GM12878 (cell line): ENCODE data around the gene TPRN. TPM values are rescaled to one million over a fixed set of nuclear protein-coding genes. Genes with fewer than 3 reads are reported as not detected.

Experiments used
- BCL11A ChIP-seq: IDR thresholded peaks from 2 replicates; pipeline ENCODE4 v1.6.1; 2011; ENCODE audit warnings: low read depth, low read length
- CHD4 ChIP-seq: fragments of 200-600 bp; sonication (generic); IDR thresholded peaks from 2 replicates; pipeline ENCODE4 v1.6.1; 2016; ENCODE audit warnings: mild to moderate bottlenecking
- ETV6 ChIP-seq, 2 experiments: fragments of 450-650 bp in 1 of 2; IDR thresholded peaks in 1 of 2; conservative IDR thresholded peaks in 1 of 2; 2 replicates each; pipeline ENCODE4 v1.6.1; 2014; ENCODE audit warnings: antibody characterized with exemption in 1 of 2, borderline replicate concordance in 1 of 2, low read depth in 1 of 2, mild to moderate bottlenecking in 1 of 2, moderate library complexity in 1 of 2
- FOS ChIP-seq: IDR thresholded peaks from 3 replicates; pipeline ENCODE4 v1.6.1; 2011; ENCODE audit warnings: borderline replicate concordance; ENCODE audit not compliant: insufficient read length; ENCODE audit errors: extremely low read depth
- HDAC2 ChIP-seq: fragments of 200-600 bp; sonication (generic); IDR thresholded peaks from 2 replicates; pipeline ENCODE4 v1.6.1; 2017
- IKZF1 ChIP-seq: fragments of 450-650 bp; conservative IDR thresholded peaks from 2 replicates; pipeline ENCODE4 v1.6.1; 2017; ENCODE audit warnings: antibody characterized with exemption, mild to moderate bottlenecking
- IKZF2 ChIP-seq, 2 experiments: fragments of 450-650 bp; IDR thresholded peaks; 2 replicates each; pipeline ENCODE4 v1.6.1; 2017; ENCODE audit warnings: mild to moderate bottlenecking in 2 of 2, moderate library complexity in 2 of 2
- KLF5 ChIP-seq: fragments of 450-650 bp; IDR thresholded peaks from 2 replicates; pipeline ENCODE4 v1.6.1; 2014; ENCODE audit warnings: mild to moderate bottlenecking; ENCODE audit not compliant: partially characterized antibody
- MYC ChIP-seq: IDR thresholded peaks from 2 replicates; pipeline ENCODE4 v1.6.1; 2011; ENCODE audit warnings: mild to moderate bottlenecking, low read length, moderate library complexity, inconsistent platforms; ENCODE audit not compliant: insufficient read depth, insufficient replicate concordance, insufficient read length, severe bottlenecking
- NFYA ChIP-seq: IDR thresholded peaks from 2 replicates; pipeline ENCODE4 v1.6.1; 2011; ENCODE audit warnings: low read depth, mild to moderate bottlenecking, low read length, improper control_type of control experiment, borderline replicate concordance
- POLR2AphosphoS5 ChIP-seq: IDR thresholded peaks from 2 replicates; pipeline ENCODE4 v1.6.1; 2011; ENCODE audit warnings: mild to moderate bottlenecking, low read length, inconsistent platforms
- POU2F2 ChIP-seq: IDR thresholded peaks from 3 replicates; pipeline ENCODE4 v1.6.1; 2011; ENCODE audit warnings: low read depth, mild to moderate bottlenecking, low read length, borderline replicate concordance
- RUNX3 ChIP-seq: IDR thresholded peaks from 2 replicates; pipeline ENCODE4 v1.6.1; 2012; ENCODE audit warnings: low read length, inconsistent platforms
- SMAD1 ChIP-seq: fragments of 450-650 bp; IDR thresholded peaks from 2 replicates; pipeline ENCODE4 v1.6.1; 2018; ENCODE audit warnings: mild to moderate bottlenecking, low read depth; ENCODE audit not compliant: partially characterized antibody
- SUPT20H ChIP-seq: IDR thresholded peaks from 2 replicates; pipeline ENCODE4 v1.6.1; 2011; ENCODE audit warnings: low read depth, mild to moderate bottlenecking, low read length, moderate library complexity, borderline replicate concordance; ENCODE audit not compliant: control insufficient read depth
- TCF3 ChIP-seq: IDR thresholded peaks from 2 replicates; pipeline ENCODE4 v1.6.1; 2012; ENCODE audit warnings: low read depth, mild to moderate bottlenecking, low read length, borderline replicate concordance; ENCODE audit not compliant: insufficient read depth
- polyA plus RNA-seq, 11 experiments: library from polyadenylated mRNA; depleted of rRNA in 4 of 11; unstranded in 6 of 11; stranded (reverse) in 5 of 11; fragments of >200 nt; fragmentation: Nextera tagmentation in 4 of 11; fragmentation: Illumina TruSeq in 1 of 11; extraction: Ambion mirVana in 4 of 11; extraction: Trizol in 1 of 11; gene quantifications; 1 replicate in 1 of 11; 2 replicates in 10 of 11; pipeline versions ENCODE4 v1.2.1 to v1.2.3, GENCODE V29; 2011 to 2016; ENCODE audit warnings: inconsistent platforms in 2 of 11, missing spikeins in 2 of 11, low read depth in 1 of 11
- total RNA-seq, 4 experiments: library from RNA; depleted of rRNA in 3 of 4; stranded (reverse); fragments of >200 nt in 3 of 4; fragmentation: Illumina TruSeq in 1 of 4; extraction: Trizol in 1 of 4; gene quantifications; 2 replicates each; pipeline versions ENCODE4 v1.2.1 to v1.2.3, GENCODE V29; 2013 to 2021
- TF ChIP-seq, protein P1 (sequence below): IDR thresholded peaks from 2 replicates; pipeline ENCODE4 v1.6.1; 2011; ENCODE audit warnings: low read depth, mild to moderate bottlenecking, low read length, moderate library complexity, borderline replicate concordance; ENCODE audit errors: extremely low read depth
- TF ChIP-seq, protein P2 (sequence below): fragments of 450-650 bp; IDR thresholded peaks from 2 replicates; pipeline ENCODE4 v1.6.1; 2017; ENCODE audit warnings: mild to moderate bottlenecking, low read depth, inconsistent platforms; ENCODE audit not compliant: poor library complexity, severe bottlenecking
- TF ChIP-seq, protein P3 (sequence below): IDR thresholded peaks from 2 replicates; pipeline ENCODE4 v1.6.1; 2011; ENCODE audit warnings: low read depth, low read length, improper control_type of control experiment, borderline replicate concordance
- TF ChIP-seq, protein P4 (sequence below): fragments of 450-650 bp; formaldehyde crosslinking; IDR thresholded peaks from 2 replicates; pipeline ENCODE4 v1.4.0; 2020; ENCODE audit warnings: mild to moderate bottlenecking, moderate library complexity
- TF ChIP-seq, protein P5 (sequence below): IDR thresholded peaks from 2 replicates; pipeline ENCODE4 v1.6.1; 2012; ENCODE audit warnings: low read depth, low read length, improper control_type of control experiment

TPRN gene
- total and polyA plus RNA-seq, 10 of the 15 experiments (the other 5 are each of a cell fraction or from before 2014, with no cell fraction given), result 0.18 to 19.5 (median 3.1) TPM

DNA sequence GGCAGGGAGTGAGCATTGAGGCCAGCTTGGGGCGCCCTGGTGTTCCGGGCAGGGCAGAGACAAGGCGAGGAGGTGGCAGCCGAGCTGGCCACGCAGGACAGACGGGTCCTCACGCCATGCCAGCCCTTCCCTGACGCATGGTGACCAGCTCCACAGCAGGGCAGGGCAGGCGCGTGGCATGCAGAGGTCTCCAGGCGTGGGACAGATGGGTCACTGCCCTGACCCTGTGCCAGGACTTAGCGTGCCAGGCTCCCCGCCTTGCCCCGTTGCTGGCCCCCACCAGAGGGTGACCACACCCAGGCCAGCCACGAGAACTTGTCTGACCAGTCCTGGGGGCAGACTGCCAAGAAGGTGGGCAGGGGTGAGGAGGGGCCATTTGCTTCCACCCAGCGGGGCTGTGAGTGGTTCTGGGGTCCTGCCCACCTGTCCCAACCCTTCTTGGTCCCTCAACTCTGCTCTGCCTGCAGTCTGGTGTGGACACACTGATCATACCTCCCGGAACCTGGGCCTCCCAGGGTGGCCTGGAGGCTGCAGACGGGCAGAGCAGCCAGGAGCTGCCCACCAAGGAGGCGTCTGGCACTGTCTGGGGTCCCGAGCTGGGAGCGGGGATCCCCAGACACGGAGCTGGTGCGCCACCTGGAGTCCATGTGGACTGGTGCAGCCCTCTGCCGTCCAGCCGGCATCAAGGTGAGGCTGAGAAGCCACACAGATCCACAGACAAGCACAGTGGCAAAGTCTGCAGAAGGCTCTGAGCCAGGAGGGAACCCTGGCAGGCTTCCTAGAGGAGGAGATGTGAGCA, 26.7 kb upstream of the TPRN start, which contains the start of gene RNF224 (continued):
- TF ChIP-seq, protein P1, sequence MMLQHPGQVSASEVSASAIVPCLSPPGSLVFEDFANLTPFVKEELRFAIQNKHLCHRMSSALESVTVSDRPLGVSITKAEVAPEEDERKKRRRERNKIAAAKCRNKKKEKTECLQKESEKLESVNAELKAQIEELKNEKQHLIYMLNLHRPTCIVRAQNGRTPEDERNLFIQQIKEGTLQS, result no peak
- TF ChIP-seq POU2F2 (no peak), SMAD1 (no peak), FOS (no peak), BCL11A (no peak), CHD4 (no peak), IKZF2 (IDR thresholded peaks at IDR 0.05) (no peak), IKZF1 (peak; percentile 54; the same call in 1 of the 2 replicates), HDAC2 (no peak), MYC (no peak), TCF3 (0 out of 2 replicates have a peak, but pooled peaks have one; percentile 46), ETV6 (conservative IDR thresholded peaks at IDR 0.05 in 1 of 2, IDR thresholded peaks at IDR 0.05 in 1 of 2; ENCODE audit: borderline replicate concordance in 1 of 2, low read depth in 1 of 2) (no peak), SUPT20H (no peak), KLF5 (no peak), POLR2AphosphoS5 (no peak), NFYA (no peak), RUNX3 (no peak)
- TF ChIP-seq, protein P2, sequence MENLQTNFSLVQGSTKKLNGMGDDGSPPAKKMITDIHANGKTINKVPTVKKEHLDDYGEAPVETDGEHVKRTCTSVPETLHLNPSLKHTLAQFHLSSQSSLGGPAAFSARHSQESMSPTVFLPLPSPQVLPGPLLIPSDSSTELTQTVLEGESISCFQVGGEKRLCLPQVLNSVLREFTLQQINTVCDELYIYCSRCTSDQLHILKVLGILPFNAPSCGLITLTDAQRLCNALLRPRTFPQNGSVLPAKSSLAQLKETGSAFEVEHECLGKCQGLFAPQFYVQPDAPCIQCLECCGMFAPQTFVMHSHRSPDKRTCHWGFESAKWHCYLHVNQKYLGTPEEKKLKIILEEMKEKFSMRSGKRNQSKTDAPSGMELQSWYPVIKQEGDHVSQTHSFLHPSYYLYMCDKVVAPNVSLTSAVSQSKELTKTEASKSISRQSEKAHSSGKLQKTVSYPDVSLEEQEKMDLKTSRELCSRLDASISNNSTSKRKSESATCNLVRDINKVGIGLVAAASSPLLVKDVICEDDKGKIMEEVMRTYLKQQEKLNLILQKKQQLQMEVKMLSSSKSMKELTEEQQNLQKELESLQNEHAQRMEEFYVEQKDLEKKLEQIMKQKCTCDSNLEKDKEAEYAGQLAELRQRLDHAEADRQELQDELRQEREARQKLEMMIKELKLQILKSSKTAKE, result peak; percentile 28
- TF ChIP-seq, protein P3, sequence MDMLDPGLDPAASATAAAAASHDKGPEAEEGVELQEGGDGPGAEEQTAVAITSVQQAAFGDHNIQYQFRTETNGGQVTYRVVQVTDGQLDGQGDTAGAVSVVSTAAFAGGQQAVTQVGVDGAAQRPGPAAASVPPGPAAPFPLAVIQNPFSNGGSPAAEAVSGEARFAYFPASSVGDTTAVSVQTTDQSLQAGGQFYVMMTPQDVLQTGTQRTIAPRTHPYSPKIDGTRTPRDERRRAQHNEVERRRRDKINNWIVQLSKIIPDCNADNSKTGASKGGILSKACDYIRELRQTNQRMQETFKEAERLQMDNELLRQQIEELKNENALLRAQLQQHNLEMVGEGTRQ, result no peak
- TF ChIP-seq, protein P4, sequence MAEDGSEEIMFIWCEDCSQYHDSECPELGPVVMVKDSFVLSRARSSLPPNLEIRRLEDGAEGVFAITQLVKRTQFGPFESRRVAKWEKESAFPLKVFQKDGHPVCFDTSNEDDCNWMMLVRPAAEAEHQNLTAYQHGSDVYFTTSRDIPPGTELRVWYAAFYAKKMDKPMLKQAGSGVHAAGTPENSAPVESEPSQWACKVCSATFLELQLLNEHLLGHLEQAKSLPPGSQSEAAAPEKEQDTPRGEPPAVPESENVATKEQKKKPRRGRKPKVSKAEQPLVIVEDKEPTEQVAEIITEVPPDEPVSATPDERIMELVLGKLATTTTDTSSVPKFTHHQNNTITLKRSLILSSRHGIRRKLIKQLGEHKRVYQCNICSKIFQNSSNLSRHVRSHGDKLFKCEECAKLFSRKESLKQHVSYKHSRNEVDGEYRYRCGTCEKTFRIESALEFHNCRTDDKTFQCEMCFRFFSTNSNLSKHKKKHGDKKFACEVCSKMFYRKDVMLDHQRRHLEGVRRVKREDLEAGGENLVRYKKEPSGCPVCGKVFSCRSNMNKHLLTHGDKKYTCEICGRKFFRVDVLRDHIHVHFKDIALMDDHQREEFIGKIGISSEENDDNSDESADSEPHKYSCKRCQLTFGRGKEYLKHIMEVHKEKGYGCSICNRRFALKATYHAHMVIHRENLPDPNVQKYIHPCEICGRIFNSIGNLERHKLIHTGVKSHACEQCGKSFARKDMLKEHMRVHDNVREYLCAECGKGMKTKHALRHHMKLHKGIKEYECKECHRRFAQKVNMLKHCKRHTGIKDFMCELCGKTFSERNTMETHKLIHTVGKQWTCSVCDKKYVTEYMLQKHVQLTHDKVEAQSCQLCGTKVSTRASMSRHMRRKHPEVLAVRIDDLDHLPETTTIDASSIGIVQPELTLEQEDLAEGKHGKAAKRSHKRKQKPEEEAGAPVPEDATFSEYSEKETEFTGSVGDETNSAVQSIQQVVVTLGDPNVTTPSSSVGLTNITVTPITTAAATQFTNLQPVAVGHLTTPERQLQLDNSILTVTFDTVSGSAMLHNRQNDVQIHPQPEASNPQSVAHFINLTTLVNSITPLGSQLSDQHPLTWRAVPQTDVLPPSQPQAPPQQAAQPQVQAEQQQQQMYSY, result no peak
- TF ChIP-seq, protein P5, sequence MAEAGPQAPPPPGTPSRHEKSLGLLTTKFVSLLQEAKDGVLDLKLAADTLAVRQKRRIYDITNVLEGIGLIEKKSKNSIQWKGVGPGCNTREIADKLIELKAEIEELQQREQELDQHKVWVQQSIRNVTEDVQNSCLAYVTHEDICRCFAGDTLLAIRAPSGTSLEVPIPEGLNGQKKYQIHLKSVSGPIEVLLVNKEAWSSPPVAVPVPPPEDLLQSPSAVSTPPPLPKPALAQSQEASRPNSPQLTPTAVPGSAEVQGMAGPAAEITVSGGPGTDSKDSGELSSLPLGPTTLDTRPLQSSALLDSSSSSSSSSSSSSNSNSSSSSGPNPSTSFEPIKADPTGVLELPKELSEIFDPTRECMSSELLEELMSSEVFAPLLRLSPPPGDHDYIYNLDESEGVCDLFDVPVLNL, result no peak
